ENCODE measurements around the gene MEF2A.

The MEF2A gene

GRCh38 chr15:99671926-99672635 lies 106.3 kb downstream of the MEF2A start:
- Histone ChIP-seq H2AFZ (ENCODE audit: low read length) (no peak overlapping the region), H3K9me3 (ENCODE audit: low read length) (no peaks in the 10 kb centered on the region), H3K36me3 (ENCODE audit: insufficient read depth, low read length) (peaks cover 50% of the 10 kb centered on the region), H3K9ac (ENCODE audit: low read length) (no peak overlapping the region), H3K27ac (ENCODE audit: low read depth, low read length, poor library complexity, severe bottlenecking) (no peak overlapping the region), H4K20me1 (ENCODE audit: insufficient read depth, low read length) (no peaks in the 10 kb centered on the region), H3F3A (ENCODE audit: insufficient read depth, low read length) (no peaks in the 10 kb centered on the region), H3K27me3 (ENCODE audit: insufficient read depth, low read length) (no peaks in the 10 kb centered on the region), H3K9me2 (ENCODE audit: low read depth, low read length) (no peaks in the 10 kb centered on the region), H3K4me3 (ENCODE audit: low read depth, low read length, poor library complexity, severe bottlenecking) (no peak overlapping the region), H3K79me2 (ENCODE audit: insufficient read depth, low read length) (no peaks in the 10 kb centered on the region), H3K4me1 (ENCODE audit: insufficient read depth, low read length, severe bottlenecking) (no peaks in the 10 kb centered on the region), H3K4me2 (ENCODE audit: low read length) (no peak overlapping the region)
- TF ChIP-seq CTCF (IDR thresholded peaks at IDR 0.05; ENCODE audit: low read length) (no peak), EZH2 (IDR thresholded peaks at IDR 0.05; ENCODE audit: borderline replicate concordance, low read length) (no peak)

- H3K27ac ChIP-seq (ENCODE audit: low read depth, low read length, poor library complexity, severe bottlenecking), result no peak overlapping the region
- H3K36me3 ChIP-seq (ENCODE audit: insufficient read depth, low read length), result peaks cover 61% of the 10 kb centered on the region
- no peaks in the 10 kb centered on the region for H3K27me3 ChIP-seq (ENCODE audit: insufficient read depth, low read length)
- no peaks in the 10 kb centered on the region for H3K4me1 ChIP-seq (ENCODE audit: insufficient read depth, low read length, severe bottlenecking)
- H3K4me2 ChIP-seq (ENCODE audit: low read length), result no peak overlapping the region
- H3K4me3 ChIP-seq (ENCODE audit: low read depth, low read length, poor library complexity, severe bottlenecking), result no peak overlapping the region
- H3K79me2 ChIP-seq (ENCODE audit: insufficient read depth, low read length), result no peaks in the 10 kb centered on the region
- H2AFZ ChIP-seq (ENCODE audit: low read length), result no peak overlapping the region
- no peak overlapping the region for H3K9ac ChIP-seq (ENCODE audit: low read length)
- no peaks in the 10 kb centered on the region for H3F3A ChIP-seq (ENCODE audit: insufficient read depth, low read length)
- H3K9me2 ChIP-seq (ENCODE audit: low read depth, low read length), result no peaks in the 10 kb centered on the region
- TF ChIP-seq CTCF (IDR thresholded peaks at IDR 0.05; ENCODE audit: low read length) (no peak), EZH2 (IDR thresholded peaks at IDR 0.05; ENCODE audit: borderline replicate concordance, low read length) (no peak)
- H3K9me3 ChIP-seq (ENCODE audit: low read length), result no peaks in the 10 kb centered on the region
- no peaks in the 10 kb centered on the region for H4K20me1 ChIP-seq (ENCODE audit: insufficient read depth, low read length)
Measured at GRCh38 chr15:99673111-99673510, 107.3 kb downstream of the MEF2A start.

GRCh38 chr15:99674279-99674678 lies 108.5 kb downstream of the MEF2A start:
- Histone ChIP-seq H3F3A (ENCODE audit: insufficient read depth, low read length) (no peaks in the 10 kb centered on the region), H4K20me1 (ENCODE audit: insufficient read depth, low read length) (no peaks in the 10 kb centered on the region), H3K4me1 (ENCODE audit: insufficient read depth, low read length, severe bottlenecking) (no peaks in the 10 kb centered on the region), H3K79me2 (ENCODE audit: insufficient read depth, low read length) (no peaks in the 10 kb centered on the region), H3K9me3 (ENCODE audit: low read length) (no peaks in the 10 kb centered on the region), H3K4me2 (ENCODE audit: low read length) (no peak overlapping the region), H3K27me3 (ENCODE audit: insufficient read depth, low read length) (no peaks in the 10 kb centered on the region), H3K4me3 (ENCODE audit: low read depth, low read length, poor library complexity, severe bottlenecking) (no peak overlapping the region), H3K36me3 (ENCODE audit: insufficient read depth, low read length) (peaks cover 72% of the 10 kb centered on the region), H3K9me2 (ENCODE audit: low read depth, low read length) (no peaks in the 10 kb centered on the region), H2AFZ (ENCODE audit: low read length) (no peak overlapping the region), H3K9ac (ENCODE audit: low read length) (no peak overlapping the region), H3K27ac (ENCODE audit: low read depth, low read length, poor library complexity, severe bottlenecking) (no peak overlapping the region)
- TF ChIP-seq EZH2 (IDR thresholded peaks at IDR 0.05; ENCODE audit: borderline replicate concordance, low read length) (no peak), CTCF (IDR thresholded peaks at IDR 0.05; ENCODE audit: low read length) (no peak)

Data from OCI-LY1 (cell line).